H1 (cell line): ENCODE data around the gene ZNHIT3. TPM values are rescaled to one million over a fixed set of nuclear protein-coding genes. Genes with fewer than 3 reads are reported as not detected.

ENCODE experiments used
- CTCF ChIA-PET: fragments of 300-600 bp; sonication (Branson Sonifier 250); formaldehyde crosslinking; loops from one replicate; lab custom pipeline; 2021; ENCODE audit not compliant: partially characterized antibody; lab: Charles Lee
- POLR2A ChIA-PET: fragments of 300-600 bp; sonication (Branson Sonifier 250); formaldehyde crosslinking; loops from one replicate; lab custom pipeline; 2021; ENCODE audit warnings: inconsistent platforms; ENCODE audit not compliant: partially characterized antibody; lab: Charles Lee
- DNase-seq, 2 experiments: peaks; one replicate each; pipeline versions ENCODE4 v3.0.0 to v3.0.0-alpha.2; 2010 to 2022; ENCODE audit warnings: low spot score in 2 of 2, low read depth in 1 of 2, mixed read lengths in 1 of 2
- FAIRE-seq: peaks from 2 replicates; lab custom pipeline; 2011; peaks lifted over from hg19 to GRCh38; lab: Jason Lieb, UNC
- H2AFZ ChIP-seq: 2 replicates; pipeline ENCODE4 v1.8.1; 2012; ENCODE audit warnings: low read length, inconsistent platforms
- H2AK5ac ChIP-seq: 2 replicates; pipeline ENCODE4 v1.6.1; 2013; ENCODE audit warnings: low read depth, low read length
- H2BK120ac ChIP-seq: replicated peaks from 2 replicates; pipeline ENCODE3; 2013; ENCODE audit warnings: low read depth, low read length, inconsistent platforms
- H2BK12ac ChIP-seq: 2 replicates; pipeline ENCODE4 v1.6.1; 2013; ENCODE audit warnings: low read depth, low read length
- H2BK15ac ChIP-seq: 2 replicates; pipeline ENCODE4 v1.6.1; 2013; ENCODE audit warnings: low read length
- H2BK20ac ChIP-seq: 2 replicates; pipeline ENCODE4 v1.6.1; 2013; ENCODE audit warnings: low read length
- H2BK5ac ChIP-seq: 2 replicates; pipeline ENCODE4 v1.6.1; 2013; ENCODE audit warnings: low read depth, low read length
- H3K14ac ChIP-seq: 2 replicates; pipeline ENCODE4 v1.6.1; 2013; ENCODE audit warnings: inconsistent platforms; ENCODE audit not compliant: insufficient read length
- H3K18ac ChIP-seq: 2 replicates; pipeline ENCODE4 v1.6.1; 2013; ENCODE audit warnings: low read length; ENCODE audit errors: extremely low read depth
- H3K23ac ChIP-seq: 2 replicates; pipeline ENCODE4 v1.6.1; 2013; ENCODE audit warnings: inconsistent platforms; ENCODE audit not compliant: insufficient read length
- H3K23me2 ChIP-seq: 2 replicates; pipeline ENCODE4 v1.6.1; 2013; ENCODE audit warnings: low read depth, low read length
- H3K27ac ChIP-seq: 2 replicates; pipeline ENCODE4 v1.6.1; 2011; ENCODE audit warnings: low read depth, low read length, inconsistent platforms
- H3K27me3 ChIP-seq, 4 experiments: replicated peaks in 1 of 4; 1 replicate in 1 of 4; 2 replicates in 3 of 4; pipeline versions ENCODE4 v1.6.1 to v1.8.1; 2011 to 2013; ENCODE audit warnings: low read length in 3 of 4, mild to moderate bottlenecking in 3 of 4, inconsistent platforms in 2 of 4, mixed read lengths in 2 of 4, moderate library complexity in 1 of 4; ENCODE audit not compliant: control insufficient read depth in 3 of 4, insufficient read depth in 3 of 4; ENCODE audit errors: extremely low read depth in 1 of 4
- H3K36me3 ChIP-seq, 4 experiments: 2 replicates each; pipeline versions ENCODE4 v1.6.1 to v1.8.1; 2011 to 2013; ENCODE audit warnings: mild to moderate bottlenecking in 4 of 4, low read length in 3 of 4, moderate library complexity in 2 of 4, control low read depth in 1 of 4, inconsistent platforms in 1 of 4; ENCODE audit not compliant: insufficient read depth in 4 of 4, control insufficient read depth in 2 of 4
- H3K4ac ChIP-seq: replicated peaks from 2 replicates; pipeline ENCODE3; 2013; ENCODE audit warnings: low read length, low read depth, mixed read lengths, inconsistent platforms; ENCODE audit not compliant: insufficient read length
- H3K4me1 ChIP-seq, 4 experiments: replicated peaks in 1 of 4; 1 replicate in 1 of 4; 2 replicates in 3 of 4; pipeline versions ENCODE4 v1.6.1 to v1.8.1; 2011 to 2013; ENCODE audit warnings: low read length in 3 of 4, inconsistent platforms in 2 of 4, mixed read lengths in 1 of 4; ENCODE audit not compliant: insufficient read depth in 4 of 4, control insufficient read depth in 3 of 4
- H3K4me2 ChIP-seq, 2 experiments: 2 replicates each; pipeline versions ENCODE4 v1.6.1 to v1.8.1; 2011 to 2013; ENCODE audit warnings: low read depth in 2 of 2, low read length in 2 of 2, control low read depth in 1 of 2, inconsistent platforms in 1 of 2, mild to moderate bottlenecking in 1 of 2; ENCODE audit not compliant: insufficient read depth in 1 of 2
- H3K4me3 ChIP-seq, 4 experiments: fragments of 200-600, 300-600 bp in 1 of 4; sonication (generic), shearing (Covaris generic), sonication (Bioruptor Twin) in 1 of 4; 2 replicates each; pipeline versions ENCODE4 v1.5.1 to v1.8.1; 2011 to 2016; ENCODE audit warnings: low read length in 4 of 4, low read depth in 3 of 4, control low read depth in 2 of 4, inconsistent platforms in 2 of 4, mild to moderate bottlenecking in 2 of 4, mixed read lengths in 1 of 4, moderate library complexity in 1 of 4; ENCODE audit not compliant: insufficient read depth in 2 of 4; ENCODE audit errors: extremely low read depth in 1 of 4
- H3K56ac ChIP-seq: replicated peaks from 2 replicates; pipeline ENCODE3; 2013; ENCODE audit warnings: low read depth, mild to moderate bottlenecking, mixed read lengths, low read length, inconsistent platforms; ENCODE audit not compliant: insufficient read length
- H3K79me1 ChIP-seq: 2 replicates; pipeline ENCODE4 v1.6.1; 2013; ENCODE audit warnings: low read depth, low read length, control low read depth
- H3K79me2 ChIP-seq, 2 experiments: 2 replicates each; pipeline versions ENCODE4 v1.6.1 to v1.8.1; 2012 to 2013; ENCODE audit warnings: low read length in 2 of 2, mild to moderate bottlenecking in 2 of 2, inconsistent platforms in 1 of 2; ENCODE audit not compliant: insufficient read depth in 2 of 2, control insufficient read depth in 1 of 2
- H3K9ac ChIP-seq, 4 experiments: replicated peaks in 1 of 4; 1 replicate in 1 of 4; 2 replicates in 3 of 4; pipeline versions ENCODE4 v1.6.1 to v1.8.1; 2011 to 2013; ENCODE audit warnings: low read depth in 3 of 4, low read length in 3 of 4, control low read depth in 2 of 4, mild to moderate bottlenecking in 2 of 4, moderate library complexity in 2 of 4, inconsistent platforms in 1 of 4; ENCODE audit errors: extremely low read depth in 1 of 4
- H3K9me3 ChIP-seq, 2 experiments: 2 replicates each; pipeline versions ENCODE4 v1.6.1 to v1.8.1; 2012 to 2013; ENCODE audit warnings: mild to moderate bottlenecking in 2 of 2, moderate library complexity in 2 of 2, control low read depth in 1 of 2, inconsistent platforms in 1 of 2, low read depth in 1 of 2, low read length in 1 of 2, mixed read lengths in 1 of 2; ENCODE audit not compliant: insufficient read depth in 2 of 2
- H4K20me1 ChIP-seq, 2 experiments: replicated peaks in 1 of 2; 2 replicates each; pipeline versions ENCODE3 to v1.8.1; 2011 to 2013; ENCODE audit warnings: inconsistent platforms in 2 of 2, low read length in 2 of 2, mild to moderate bottlenecking in 1 of 2; ENCODE audit not compliant: insufficient read depth in 2 of 2, control insufficient read depth in 1 of 2
- H4K5ac ChIP-seq: 2 replicates; pipeline ENCODE4 v1.6.1; 2013; ENCODE audit warnings: low read length, low read depth, mixed read lengths, inconsistent platforms; ENCODE audit not compliant: insufficient read length
- H4K8ac ChIP-seq: 2 replicates; pipeline ENCODE4 v1.8.0; 2013; ENCODE audit warnings: mild to moderate bottlenecking, moderate library complexity, low read length, inconsistent platforms; ENCODE audit not compliant: insufficient read depth; ENCODE audit errors: extremely low read depth
- H4K91ac ChIP-seq: replicated peaks from 2 replicates; pipeline ENCODE3; 2013; ENCODE audit warnings: low read length, mixed read lengths, inconsistent platforms; ENCODE audit not compliant: insufficient read length
- CTCF ChIP-seq, 3 experiments: IDR thresholded peaks; 1 replicate in 2 of 3; 2 replicates in 1 of 3; pipeline versions ENCODE4 v1.5.1 to v1.6.1; 2011; ENCODE audit warnings: low read length in 3 of 3, mild to moderate bottlenecking in 3 of 3, inconsistent platforms in 2 of 3, low read depth in 1 of 3, moderate library complexity in 1 of 3; ENCODE audit not compliant: insufficient read depth in 1 of 3; ENCODE audit errors: control extremely low read depth in 1 of 3
- FOSL1 ChIP-seq: IDR thresholded peaks from 2 replicates; pipeline ENCODE4 v1.6.1; 2011; ENCODE audit warnings: mild to moderate bottlenecking, low read depth, low read length, moderate library complexity; ENCODE audit not compliant: insufficient read depth
- TBP ChIP-seq: IDR thresholded peaks from 2 replicates; pipeline ENCODE4 v1.6.1; 2011; ENCODE audit warnings: low read depth, low read length, improper control_type of control experiment
- WGBS, 2 experiments: shearing (Covaris generic) in 1 of 2; methylation state at CpG; one replicate each; pipeline versions ENCODE4 v1.1.6 to v1.1.7; 2013 to 2015; ENCODE audit warnings: low lambda C conversion rate in 2 of 2, mixed read lengths in 2 of 2, inconsistent platforms in 1 of 2, low coverage in 1 of 2, missing lambda C conversion rate in 1 of 2; ENCODE audit not compliant: insufficient replicate concordance in 2 of 2, insufficient coverage in 1 of 2, insufficient read length in 1 of 2; ENCODE audit errors: extremely low coverage in 1 of 2, missing lambda C conversion rate in 1 of 2; 5-methylcytosine and 5-hydroxymethylcytosine counted together
- polyA plus RNA-seq, 7 experiments: library from polyadenylated mRNA; depleted of rRNA in 3 of 7; stranded (reverse) in 5 of 7; unstranded in 2 of 7; fragments of >200 nt in 5 of 7; fragments of 200-250 nt in 2 of 7; gene quantifications; 1 replicate in 5 of 7; 2 replicates in 1 of 7; 4 replicates in 1 of 7; pipeline versions ENCODE4 v1.2.1 to v1.2.3, GENCODE V29; 2011 to 2013; ENCODE audit warnings: missing spikeins in 2 of 7, mixed read lengths in 2 of 7
- total RNA-seq: library from RNA; stranded (reverse); fragmentation: NEBNext Ultra II Directional; extraction: Animal tissue kit (Norgen Biotek cat#: 25700); gene quantifications from 2 replicates; pipeline ENCODE4 v1.2.1, GENCODE V29; 2021

The ZNHIT3 gene
- total and polyA plus RNA-seq, 2 of the 8 experiments (the other 6 are each of a cell fraction or from before 2014, with no cell fraction given), result 59.1 to 147 TPM

GRCh38 chr17:36542755-36543154 lies 56.3 kb downstream of the ZNHIT3 start:
- Histone ChIP-seq H3K4me3 (no peak overlapping the region), H3K79me2 (peaks cover 4 to 26% of the 10 kb centered on the region in 2 experiments; a peak in 3 of 4 replicates)
- no peak for FAIRE-seq
- no peak for TF ChIP-seq TBP
- TF ChIP-seq FOSL1, result no peak
- no peak for TF ChIP-seq CTCF (IDR thresholded peaks at IDR 0.05; ENCODE audit: control extremely low read depth in 1 of 3, insufficient read depth in 1 of 3, low read depth in 1 of 3, low read length in 3 of 3)

More at GRCh38 chr17:36542755-36543154, 56.3 kb downstream of the ZNHIT3 start:
- Histone ChIP-seq H2BK15ac (no peak overlapping the region), H3K14ac (no peak overlapping the region), H3K4me2 (no peak overlapping the region), H2BK120ac (no peak overlapping the region), H4K5ac (no peak overlapping the region), H3K9ac (no peak overlapping the region), H3K18ac (no peak overlapping the region), H2AK5ac (no peak overlapping the region), H4K91ac (no peak overlapping the region), H3K27me3 (no peaks in the 10 kb centered on the region), H3K9me3 (no peaks in the 10 kb centered on the region), H3K79me1 (peaks cover 6% of the 10 kb centered on the region), H3K4ac (no peak overlapping the region), H3K23ac (no peak overlapping the region), H3K23me2 (peaks cover 12% of the 10 kb centered on the region), H2AFZ (no peak overlapping the region), H4K20me1 (peaks cover 0 to 3% of the 10 kb centered on the region in 2 experiments), H2BK12ac (no peak overlapping the region), H3K56ac (no peak overlapping the region), H2BK20ac (no peak overlapping the region), H4K8ac (no peak overlapping the region), H3K27ac (no peak overlapping the region), H3K36me3 (peaks cover 0 to 7% (median 2%) of the 10 kb centered on the region in 4 experiments; a peak in 3 of 8 replicates), H2BK5ac (no peak overlapping the region), H3K4me1 (peaks cover 0 to 5% (median under 1%) of the 10 kb centered on the region in 4 experiments; a peak in 2 of 7 replicates)
- 86% methylated on average over 15 of the region's 15 CpGs; no CpG with 5 or more reads in 1 of the 2 experiments for WGBS, 2 experiments
- ChIA-PET POLR2A (interaction anchor here (0.9 to 1.8 kb wide), 3 partner anchors 9 to 51 kb away, joined by 3 to 4 read pairs (median 3); partner anchors contain the start of genes MYO19 and PIGW), CTCF (no interaction called here)
- DNase-seq, result no peak
